GM12875 (cell line): Measurements from ENCODE around the gene EXOC6B.
"Not testable (repeated sequence)": the region's sequence is repeated elsewhere in the genome, so short reads cannot be mapped to it uniquely, and the experiment has no call there.

Experiments used
- H3K4me3 ChIP-seq: one replicate; pipeline ENCODE4 v1.5.1; 2011; ENCODE audit warnings: low read depth, low read length, control low read depth
- TF ChIP-seq, protein P1 (sequence below): IDR thresholded peaks from 2 replicates; pipeline ENCODE4 v1.5.1; 2011; ENCODE audit warnings: low read depth, mild to moderate bottlenecking, control low read depth, inconsistent platforms, low read length, moderate library complexity, borderline replicate concordance; ENCODE audit not compliant: insufficient read depth

EXOC6B gene

DNA sequence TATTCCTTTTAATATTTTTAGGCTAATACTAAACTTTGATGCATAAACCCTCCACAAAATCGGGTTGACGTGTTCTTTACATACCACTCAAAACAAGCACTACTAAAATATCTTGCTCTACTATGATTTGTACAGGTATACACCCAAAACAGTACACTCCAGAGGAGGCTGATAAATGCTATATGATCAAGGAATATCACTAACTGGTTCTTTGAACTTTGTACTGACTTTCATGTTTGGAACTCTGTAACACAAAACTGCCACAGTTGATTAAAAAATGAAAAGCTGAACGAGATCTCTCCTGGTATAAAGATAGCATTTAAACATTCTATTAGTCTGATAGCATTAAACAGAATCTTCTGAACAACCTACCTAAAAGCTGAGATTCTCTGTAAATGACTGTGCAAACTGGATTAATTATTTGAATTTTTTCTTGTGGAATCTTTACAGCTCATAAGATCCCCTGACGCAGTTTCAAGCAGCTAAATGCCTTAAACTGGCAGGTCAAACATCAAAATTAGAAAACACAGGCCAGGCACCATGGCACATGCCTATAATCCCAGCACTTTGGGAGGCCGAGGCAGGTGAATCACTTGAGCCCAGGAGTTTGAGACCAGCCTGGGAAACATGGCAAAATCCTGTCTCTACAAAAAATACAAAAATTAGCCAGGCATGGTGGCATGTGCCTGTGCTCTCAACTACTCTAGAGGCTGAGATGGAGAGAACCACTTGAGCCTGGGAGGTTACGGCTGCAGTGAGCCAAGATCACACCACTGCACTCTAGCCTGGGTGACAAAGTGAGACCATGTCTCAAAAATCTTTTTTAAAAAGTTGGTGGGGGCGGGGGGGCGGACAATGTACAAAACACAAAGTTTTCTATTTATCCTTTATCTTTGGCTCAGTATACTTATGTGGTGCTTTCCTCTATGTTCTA is 150.6 kb downstream of the EXOC6B start:
- TF ChIP-seq, protein P1, sequence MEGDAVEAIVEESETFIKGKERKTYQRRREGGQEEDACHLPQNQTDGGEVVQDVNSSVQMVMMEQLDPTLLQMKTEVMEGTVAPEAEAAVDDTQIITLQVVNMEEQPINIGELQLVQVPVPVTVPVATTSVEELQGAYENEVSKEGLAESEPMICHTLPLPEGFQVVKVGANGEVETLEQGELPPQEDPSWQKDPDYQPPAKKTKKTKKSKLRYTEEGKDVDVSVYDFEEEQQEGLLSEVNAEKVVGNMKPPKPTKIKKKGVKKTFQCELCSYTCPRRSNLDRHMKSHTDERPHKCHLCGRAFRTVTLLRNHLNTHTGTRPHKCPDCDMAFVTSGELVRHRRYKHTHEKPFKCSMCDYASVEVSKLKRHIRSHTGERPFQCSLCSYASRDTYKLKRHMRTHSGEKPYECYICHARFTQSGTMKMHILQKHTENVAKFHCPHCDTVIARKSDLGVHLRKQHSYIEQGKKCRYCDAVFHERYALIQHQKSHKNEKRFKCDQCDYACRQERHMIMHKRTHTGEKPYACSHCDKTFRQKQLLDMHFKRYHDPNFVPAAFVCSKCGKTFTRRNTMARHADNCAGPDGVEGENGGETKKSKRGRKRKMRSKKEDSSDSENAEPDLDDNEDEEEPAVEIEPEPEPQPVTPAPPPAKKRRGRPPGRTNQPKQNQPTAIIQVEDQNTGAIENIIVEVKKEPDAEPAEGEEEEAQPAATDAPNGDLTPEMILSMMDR: no peak
- no peak overlapping the region for H3K4me3 ChIP-seq

DNA sequence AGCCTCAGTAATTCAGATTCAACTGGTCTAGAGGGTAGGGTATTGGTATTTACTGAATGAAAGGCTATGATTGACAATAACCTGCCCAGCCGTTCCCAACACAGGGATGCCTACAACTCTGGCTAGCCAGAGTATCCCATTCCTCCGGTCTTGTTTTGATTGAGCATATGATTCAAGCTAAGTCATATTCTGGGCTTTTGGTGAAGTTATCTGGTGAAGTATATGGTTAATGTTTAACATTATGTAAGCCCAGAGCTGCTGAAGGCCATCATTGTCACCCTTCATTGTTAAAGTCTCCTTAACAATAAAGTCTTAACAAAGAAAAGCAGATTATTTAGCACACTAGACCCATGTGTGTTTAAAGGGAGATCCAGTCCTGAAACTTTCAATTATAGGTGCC is 152.6 kb downstream of the EXOC6B start:
- H3K4me3 ChIP-seq: no peak overlapping the region
- TF ChIP-seq, protein P1: no peak

DNA sequence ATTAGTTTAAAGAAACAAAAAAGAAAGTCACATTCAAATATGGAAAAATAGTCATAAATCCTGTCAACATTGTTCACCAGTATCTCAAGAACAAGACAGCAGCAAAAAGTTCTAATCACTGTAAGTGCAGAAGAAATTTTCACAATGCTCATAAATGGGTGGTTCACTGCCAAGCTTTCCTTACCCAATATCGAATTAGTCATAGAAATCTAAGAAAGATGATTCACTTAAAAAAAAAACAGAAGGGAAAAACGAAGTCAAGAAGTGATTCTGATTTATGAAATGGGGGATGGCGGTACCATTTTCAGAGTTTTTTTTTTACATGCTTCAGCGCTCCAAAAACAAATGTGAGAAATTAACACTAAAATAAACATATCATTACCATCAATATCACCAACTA is 156.7 kb downstream of the EXOC6B start:
- TF ChIP-seq, protein P1: no peak
- no peak overlapping the region for H3K4me3 ChIP-seq

DNA sequence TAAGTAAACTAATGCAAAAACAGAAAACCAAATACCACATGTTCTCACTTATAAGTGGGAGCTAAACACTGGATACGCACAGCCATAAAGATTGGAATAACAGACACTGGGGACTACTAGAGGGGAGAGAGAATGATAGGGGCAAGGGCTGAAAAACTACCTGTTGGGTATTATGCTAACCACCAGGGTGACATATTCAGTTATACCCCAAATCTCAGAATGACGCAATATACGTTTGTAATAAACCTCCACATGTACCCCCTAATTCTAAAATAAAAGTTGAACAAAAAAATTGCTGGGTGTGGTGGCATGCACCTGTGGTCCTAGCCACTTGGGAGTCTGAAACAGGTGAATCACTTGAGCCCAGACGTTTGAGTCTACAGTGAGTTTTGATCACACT is 157.2 kb downstream of the EXOC6B start:
- TF ChIP-seq, protein P1: no peak

DNA sequence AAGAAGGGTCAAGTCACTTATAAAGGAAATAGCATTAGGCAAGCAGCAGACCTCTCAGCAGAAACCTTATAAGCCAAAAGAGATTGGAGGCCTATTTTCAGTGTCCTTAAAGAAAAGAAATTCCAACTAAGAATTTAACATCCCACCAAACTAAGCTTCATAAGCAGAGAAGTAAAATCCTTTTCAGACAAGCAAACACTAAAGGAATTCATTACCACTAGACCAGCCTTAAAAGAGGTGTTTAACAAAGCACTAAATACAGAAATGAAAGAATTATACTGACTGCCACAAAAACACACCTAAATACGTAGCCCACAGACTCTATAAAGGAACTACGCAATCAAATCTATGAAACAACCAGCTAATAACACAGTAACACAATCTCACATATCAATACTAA is 160.4 kb downstream of the EXOC6B start:
- TF ChIP-seq, protein P1: no peak
- no peak overlapping the region for H3K4me3 ChIP-seq

More for the DNA sequence above, 157.2 kb downstream of the EXOC6B start:
- H3K4me3 ChIP-seq: no peak overlapping the region

DNA sequence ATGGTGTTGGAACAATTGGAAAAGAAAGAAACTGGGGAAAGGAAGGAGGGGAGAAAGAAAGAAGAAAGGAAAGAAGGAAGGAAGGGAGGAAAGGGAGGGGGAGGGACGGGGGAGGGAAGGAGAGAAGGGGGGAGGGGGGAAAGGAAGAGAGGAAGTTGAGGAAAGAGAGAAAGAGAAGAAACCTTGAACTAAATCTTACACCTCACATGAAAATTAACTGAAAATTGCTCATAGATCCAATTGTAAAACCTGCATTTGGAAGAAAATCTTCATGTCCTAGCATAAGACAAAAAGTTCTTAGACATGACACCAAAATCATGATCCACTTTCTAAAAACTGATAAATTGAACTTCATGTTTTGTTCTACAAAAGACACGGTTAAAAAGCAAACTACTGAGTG is 163.8 kb downstream of the EXOC6B start:
- H3K4me3 ChIP-seq: no peak overlapping the region
- TF ChIP-seq, protein P1: no peak

DNA sequence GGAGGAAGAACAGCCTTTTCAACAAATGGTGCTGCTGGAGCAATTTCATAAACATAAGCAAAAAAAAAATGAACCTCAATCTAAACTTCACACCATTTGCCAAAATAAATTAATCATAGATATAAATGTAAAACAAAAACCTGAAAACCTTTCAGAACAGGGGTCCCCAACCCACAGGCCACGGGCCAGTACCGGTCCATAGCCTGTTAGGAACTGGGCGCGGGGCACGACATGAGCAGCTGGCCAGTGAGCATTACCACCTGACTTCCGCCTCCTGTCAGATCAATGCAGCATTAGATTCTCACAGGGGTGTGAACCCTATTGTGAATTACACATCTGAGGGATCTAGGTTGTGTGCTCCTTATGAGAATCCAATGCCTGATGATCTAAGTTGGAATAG is 176.0 kb downstream of the EXOC6B start:
- TF ChIP-seq, protein P1: no peak
- H3K4me3 ChIP-seq: no peak overlapping the region

DNA sequence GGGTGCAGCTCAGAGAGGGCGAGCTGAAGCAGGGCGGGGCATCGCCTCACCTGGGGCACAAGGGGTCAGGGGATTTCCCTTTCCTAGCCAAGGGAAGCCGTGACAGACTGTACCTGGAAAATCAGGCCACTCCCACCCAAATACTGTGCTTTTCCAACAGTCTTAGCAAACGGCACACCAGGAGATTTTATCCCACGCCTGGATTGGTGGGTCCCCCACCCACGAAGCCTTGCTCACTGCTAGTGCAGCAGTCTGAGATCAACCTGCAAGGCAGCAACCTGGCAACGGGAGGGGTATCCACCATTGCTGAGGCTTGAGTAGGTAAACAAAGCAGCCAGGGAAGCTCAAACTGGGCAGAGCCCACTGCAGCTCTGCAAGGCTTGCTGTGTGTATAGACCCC is 184.6 kb downstream of the EXOC6B start:
- H3K4me3 ChIP-seq: not testable (repeated sequence)
